GM21717 (cell line): ENCODE measurements around the gene GOLGA6L4.
A peak's percentile ranks its signal among the peaks of the same experiment; 100 is the strongest.
"Not testable (repeated sequence)": the region's sequence is repeated elsewhere in the genome, so short reads cannot be mapped to it uniquely, and the experiment has no call there.

Experiments
- ATAC-seq: cut with Tn5 transposase; IDR thresholded peaks from one replicate; pipeline ENCODE4 v1.9.1; 2021; ENCODE audit warnings: mild to moderate bottlenecking, moderate library complexity; ENCODE audit not compliant: unreplicated experiment

GOLGA6L4 gene

GRCh38 chr15:84235573-84235972, at the start of gene GOLGA6L4:
Gene GOLGA6L4, plus strand, starts transcription at chr15:84235773. Its CDS starts 62 bp downstream, at chr15:84235835.
- not testable (repeated sequence) for ATAC-seq

- not testable (repeated sequence) for ATAC-seq
Observed at GRCh38 chr15:84192982-84193381, 42.6 kb upstream of the GOLGA6L4 start.

GRCh38 chr15:84195603-84196002, 40.0 kb upstream of the GOLGA6L4 start:
- peak; percentile 73 for ATAC-seq

- not testable (repeated sequence) for ATAC-seq
Observed at GRCh38 chr15:84196530-84197188, 38.9 kb upstream of the GOLGA6L4 start.

GRCh38 chr15:84199865-84200264, 35.7 kb upstream of the GOLGA6L4 start:
- not testable (repeated sequence) for ATAC-seq

GRCh38 chr15:84246441-84246840, 10.9 kb downstream of the GOLGA6L4 start:
- ATAC-seq = not testable (repeated sequence)
